GM18951 (cell line): ENCODE data around the gene PNLDC1.
"Not testable (repeated sequence)": the region's sequence is repeated elsewhere in the genome, so short reads cannot be mapped to it uniquely, and the experiment has no call there.

Experiments used
- POLR2A ChIP-seq: IDR thresholded peaks from 4 replicates; pipeline ENCODE4 v1.6.1; 2011; ENCODE audit warnings: mild to moderate bottlenecking; ENCODE audit not compliant: insufficient read length, insufficient read depth; ENCODE audit errors: extremely low read depth
- in situ Hi-C: fragments of 300-500 bp; cut with MboI; formaldehyde crosslinking; loops from one replicate; pipeline ENCODE4 v1.12.0; 2022; ENCODE audit warnings: low sequenced_read_pairs, mixed read lengths, inconsistent platforms; ENCODE audit not compliant: unreplicated experiment

PNLDC1 gene

DNA sequence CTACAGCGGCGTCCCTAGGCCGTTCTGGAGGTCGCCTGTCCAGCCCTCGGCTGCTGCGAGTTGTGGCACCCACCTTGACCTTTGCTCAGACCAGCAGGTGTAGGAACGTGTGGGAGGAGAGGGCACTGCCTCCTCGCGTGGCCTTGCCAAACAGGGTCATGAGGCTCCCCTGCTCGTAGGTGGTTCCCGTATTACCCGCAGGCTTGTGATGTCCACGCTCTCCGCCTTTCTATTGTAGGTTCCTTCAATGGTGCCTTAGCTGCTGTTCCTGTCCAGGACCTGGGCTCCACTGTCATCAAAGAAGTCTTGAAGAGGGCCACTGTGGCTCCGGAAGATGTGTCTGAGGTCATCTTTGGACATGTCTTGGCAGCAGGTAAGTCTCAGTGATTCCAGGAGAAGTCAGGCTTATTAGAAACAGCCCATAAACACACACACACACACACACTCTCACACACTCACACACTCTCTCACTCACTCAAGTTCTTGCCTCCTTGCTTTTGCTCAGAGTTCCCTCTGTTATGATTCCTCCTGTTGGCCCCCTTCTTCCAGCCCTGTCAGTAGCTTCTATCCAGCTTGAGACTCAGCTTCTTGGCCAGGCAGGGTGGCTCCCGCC, 37.3 kb upstream of the PNLDC1 start:
- TF ChIP-seq POLR2A, result no peak
- in situ Hi-C loops, result no loop called here

DNA sequence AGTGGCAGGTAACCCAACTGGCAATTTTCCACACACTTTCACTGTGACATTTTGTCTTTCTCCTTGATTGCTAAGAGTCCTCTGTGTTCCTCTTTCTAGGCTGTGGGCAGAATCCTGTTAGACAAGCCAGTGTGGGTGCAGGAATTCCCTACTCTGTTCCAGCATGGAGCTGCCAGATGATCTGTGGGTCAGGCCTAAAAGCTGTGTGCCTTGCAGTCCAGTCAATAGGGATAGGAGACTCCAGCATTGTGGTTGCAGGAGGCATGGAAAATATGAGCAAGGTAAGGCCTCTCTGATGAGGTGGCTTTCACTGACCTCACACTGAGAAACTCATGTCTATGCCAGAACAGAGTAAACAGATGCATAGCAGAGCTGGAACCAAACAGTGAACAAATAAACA, 33.2 kb upstream of the PNLDC1 start:
- in situ Hi-C loops, result no loop called here
- no peak for TF ChIP-seq POLR2A

DNA sequence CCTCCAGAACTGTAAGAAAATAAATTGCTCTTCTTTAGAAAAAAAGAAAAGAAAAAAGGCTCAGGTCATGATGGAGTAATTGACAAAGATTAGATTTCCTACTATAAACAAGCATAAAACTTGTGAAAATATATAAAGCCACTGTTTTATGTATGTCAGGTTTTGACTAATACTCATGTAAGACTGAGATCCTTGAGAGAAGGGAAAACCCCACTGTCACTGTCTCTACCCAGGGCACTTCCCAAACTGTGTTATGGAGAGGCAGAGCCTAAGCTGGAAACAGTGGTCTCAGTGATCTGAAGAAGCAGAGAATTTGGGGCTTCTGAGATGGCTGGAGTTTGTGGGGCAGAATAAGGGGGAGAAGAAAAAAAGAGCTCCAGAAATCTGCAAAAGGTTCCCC, 30.6 kb upstream of the PNLDC1 start:
- in situ Hi-C loops, result no loop called here

DNA sequence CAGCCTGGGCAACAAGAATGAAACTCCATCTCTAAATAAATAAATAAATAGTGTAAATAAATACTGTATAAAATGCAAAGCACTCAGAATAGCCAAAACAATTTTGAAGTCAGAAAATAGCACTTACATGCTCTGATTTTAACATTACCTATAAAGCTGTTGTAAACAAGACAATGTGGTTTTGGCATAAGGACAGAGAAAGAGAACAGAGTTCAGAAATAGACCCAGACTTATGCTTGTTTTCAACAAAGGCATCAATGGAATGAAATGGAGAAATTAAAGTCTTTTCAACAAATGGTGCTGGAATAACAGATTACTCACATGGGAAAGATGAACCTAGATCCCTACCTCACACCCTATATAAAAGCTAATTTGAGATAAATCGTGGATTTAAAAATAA, 27.9 kb upstream of the PNLDC1 start:
- TF ChIP-seq POLR2A, result no peak
- in situ Hi-C loops, result no loop called here

More for the DNA sequence above, 30.6 kb upstream of the PNLDC1 start:
- no peak for TF ChIP-seq POLR2A

DNA sequence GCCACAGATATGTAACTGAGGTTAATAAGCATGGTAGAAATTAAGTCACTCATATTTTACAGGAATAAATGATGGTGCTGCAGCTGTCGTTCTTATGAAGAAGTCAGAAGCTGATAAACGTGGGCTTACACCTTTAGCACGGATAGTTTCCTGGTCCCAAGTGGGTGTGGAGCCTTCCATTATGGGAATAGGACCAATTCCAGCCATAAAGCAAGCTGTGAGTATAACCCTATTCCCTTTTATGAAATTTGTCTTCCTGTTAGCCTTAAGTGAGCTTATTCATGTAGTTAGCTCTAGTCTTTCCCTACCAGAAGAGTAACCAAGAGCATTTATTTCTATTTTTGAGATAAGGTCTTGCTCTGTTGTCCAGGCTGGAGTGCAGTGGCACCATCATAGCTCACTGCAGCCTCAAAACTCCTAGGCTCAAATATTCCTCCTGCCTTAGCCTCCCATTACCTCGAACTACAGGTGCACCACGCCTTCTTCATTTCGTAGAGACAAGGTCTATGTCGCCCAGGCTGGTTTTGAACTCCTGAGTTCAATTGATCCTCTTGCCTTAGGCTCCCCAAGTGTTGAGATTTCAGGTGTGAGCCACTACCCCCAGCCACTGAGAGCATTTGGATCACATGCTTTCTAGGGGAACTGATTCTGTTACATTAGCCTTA, 22.7 kb upstream of the PNLDC1 start:
- in situ Hi-C loops, result no loop called here

DNA sequence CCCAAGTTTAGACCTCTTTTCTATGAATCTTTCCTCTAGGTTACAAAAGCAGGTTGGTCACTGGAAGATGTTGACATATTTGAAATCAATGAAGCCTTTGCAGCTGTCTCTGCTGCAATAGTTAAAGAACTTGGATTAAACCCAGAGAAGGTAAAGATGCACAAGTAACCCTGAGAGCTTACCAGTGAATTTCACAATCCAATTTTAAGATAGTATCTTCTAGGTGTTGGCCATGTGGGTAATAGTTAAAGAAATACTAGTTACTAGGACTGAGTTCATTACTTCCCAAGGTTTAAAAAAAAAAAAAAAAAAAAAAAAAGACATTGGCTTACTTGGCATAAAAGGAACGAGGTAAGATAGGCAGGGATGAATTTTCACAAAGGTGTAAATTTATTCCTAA, 21.9 kb upstream of the PNLDC1 start:
- no peak for TF ChIP-seq POLR2A
- in situ Hi-C loops, result no loop called here

More for the DNA sequence above, 22.7 kb upstream of the PNLDC1 start:
- TF ChIP-seq POLR2A, result peak; percentile 9

DNA sequence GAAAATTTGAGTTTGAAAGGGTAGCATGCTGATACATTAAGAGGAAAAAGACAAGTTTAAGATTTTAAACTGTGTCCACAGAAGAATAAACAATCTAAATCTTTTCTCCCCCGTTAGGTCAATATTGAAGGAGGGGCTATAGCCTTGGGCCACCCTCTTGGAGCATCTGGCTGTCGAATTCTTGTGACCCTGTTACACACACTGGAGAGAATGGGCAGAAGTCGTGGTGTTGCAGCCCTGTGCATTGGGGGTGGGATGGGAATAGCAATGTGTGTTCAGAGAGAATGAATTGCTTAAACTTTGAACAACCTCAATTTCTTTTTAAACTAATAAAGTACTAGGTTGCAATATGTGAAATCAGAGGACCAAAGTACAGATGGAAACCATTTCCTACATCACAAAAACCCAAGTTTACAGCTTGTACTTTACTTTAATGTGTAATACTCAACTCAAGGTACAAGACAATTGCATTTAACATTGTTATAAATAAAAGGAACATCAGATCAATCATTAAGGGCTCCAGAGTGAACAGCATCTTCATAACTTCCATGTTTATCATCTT, 21.5 kb upstream of the PNLDC1 start:
- no peak for TF ChIP-seq POLR2A
- in situ Hi-C loops, result no loop called here

DNA sequence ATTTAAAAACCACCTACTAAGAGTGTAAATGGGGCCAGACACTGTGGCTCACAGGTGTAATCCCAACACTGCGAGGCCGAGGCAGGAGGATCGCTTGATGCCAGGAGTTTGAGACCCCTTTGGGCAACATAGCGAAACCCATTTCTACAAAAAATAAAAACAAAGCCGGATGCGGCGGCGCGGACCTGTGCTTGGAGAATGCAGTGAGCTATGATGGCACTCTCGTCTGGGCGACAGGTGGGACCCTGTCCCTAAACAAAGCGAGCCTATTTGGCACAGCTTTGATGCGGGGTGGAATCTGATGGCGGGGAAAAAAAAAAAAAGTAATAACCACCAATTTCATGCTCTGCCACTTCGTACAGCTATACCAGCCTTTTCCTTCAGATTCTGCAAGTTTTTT, 11.8 kb upstream of the PNLDC1 start:
- TF ChIP-seq POLR2A, result no peak
- in situ Hi-C loops, result no loop called here

DNA sequence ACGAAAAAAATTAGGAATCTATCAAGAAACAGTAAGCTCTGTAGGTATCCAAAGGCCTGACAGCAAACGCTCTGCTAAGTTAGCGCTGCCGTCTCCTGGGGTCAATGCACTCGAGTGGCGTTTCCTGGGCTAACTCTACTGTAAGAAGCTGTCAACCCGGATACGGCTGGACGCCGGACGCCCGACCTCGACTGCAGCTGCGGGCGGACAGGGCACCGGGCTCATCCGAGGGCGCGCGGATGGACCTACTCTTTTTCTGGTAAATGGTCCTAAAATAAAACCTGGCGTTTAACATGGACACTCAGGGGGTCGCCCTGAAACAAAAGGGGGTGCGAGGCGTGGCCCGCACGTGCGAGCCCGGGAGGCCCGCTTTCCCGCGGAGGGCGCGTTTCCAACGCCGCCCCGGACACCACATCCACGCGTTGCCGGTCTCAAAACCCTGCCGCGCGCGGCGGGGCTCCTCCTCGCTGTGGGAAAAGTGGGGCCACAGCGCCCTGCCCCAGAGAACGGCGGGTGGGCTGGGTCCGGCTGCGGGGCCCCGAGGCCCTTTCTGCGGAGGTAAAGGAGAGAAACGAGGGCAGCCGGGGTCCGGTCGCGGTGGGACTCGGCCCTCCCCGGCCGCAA, 11.2 kb upstream of the PNLDC1 start:
- no peak for TF ChIP-seq POLR2A
- in situ Hi-C loops, result no loop called here

DNA sequence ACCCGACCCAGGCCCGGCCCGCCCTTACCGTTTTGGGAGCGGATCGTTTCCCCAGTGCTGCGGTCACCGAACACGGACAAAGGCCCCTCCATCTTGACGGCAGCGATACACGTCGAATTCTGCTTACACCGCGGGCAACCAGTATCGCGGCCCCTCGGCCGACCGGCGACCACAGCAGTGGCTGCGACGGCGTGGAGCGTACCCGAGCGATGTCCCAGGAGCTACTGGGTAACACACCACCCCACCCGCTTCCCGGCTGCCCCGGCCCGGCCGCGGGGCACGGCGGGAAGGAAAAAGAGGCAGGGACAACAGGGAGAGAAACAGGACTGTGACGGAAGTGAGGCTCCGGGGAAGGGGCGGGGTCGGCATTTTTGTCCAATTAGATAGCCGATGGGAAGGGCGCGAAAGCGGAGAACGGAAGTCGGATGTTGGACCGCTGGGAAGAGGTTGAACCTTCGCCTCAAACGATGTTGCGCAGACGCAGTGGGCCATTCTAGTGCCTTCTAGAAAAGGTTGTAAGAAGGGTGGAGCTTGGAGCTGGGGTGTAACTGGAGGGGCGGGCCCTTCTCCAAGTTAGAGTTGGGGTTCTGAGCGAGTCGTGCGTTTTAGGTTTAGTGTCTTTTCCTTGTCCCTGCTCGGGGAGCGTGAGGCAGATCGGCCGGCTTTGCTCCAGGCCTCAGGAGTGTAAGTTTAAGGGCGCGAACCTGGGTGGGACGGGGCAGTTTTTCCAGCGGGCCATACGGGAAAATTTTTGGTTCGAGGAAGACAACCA, 10.5 kb upstream of the PNLDC1 start, which contains the start of gene TCP1:
Gene TCP1, minus strand, starts transcription at position 226 of the 772 bp plus-strand sequence. Its CDS starts 134 bp downstream, at position 92.
- peak; percentile 94 for TF ChIP-seq POLR2A
- in situ Hi-C loops, result no loop called here

DNA sequence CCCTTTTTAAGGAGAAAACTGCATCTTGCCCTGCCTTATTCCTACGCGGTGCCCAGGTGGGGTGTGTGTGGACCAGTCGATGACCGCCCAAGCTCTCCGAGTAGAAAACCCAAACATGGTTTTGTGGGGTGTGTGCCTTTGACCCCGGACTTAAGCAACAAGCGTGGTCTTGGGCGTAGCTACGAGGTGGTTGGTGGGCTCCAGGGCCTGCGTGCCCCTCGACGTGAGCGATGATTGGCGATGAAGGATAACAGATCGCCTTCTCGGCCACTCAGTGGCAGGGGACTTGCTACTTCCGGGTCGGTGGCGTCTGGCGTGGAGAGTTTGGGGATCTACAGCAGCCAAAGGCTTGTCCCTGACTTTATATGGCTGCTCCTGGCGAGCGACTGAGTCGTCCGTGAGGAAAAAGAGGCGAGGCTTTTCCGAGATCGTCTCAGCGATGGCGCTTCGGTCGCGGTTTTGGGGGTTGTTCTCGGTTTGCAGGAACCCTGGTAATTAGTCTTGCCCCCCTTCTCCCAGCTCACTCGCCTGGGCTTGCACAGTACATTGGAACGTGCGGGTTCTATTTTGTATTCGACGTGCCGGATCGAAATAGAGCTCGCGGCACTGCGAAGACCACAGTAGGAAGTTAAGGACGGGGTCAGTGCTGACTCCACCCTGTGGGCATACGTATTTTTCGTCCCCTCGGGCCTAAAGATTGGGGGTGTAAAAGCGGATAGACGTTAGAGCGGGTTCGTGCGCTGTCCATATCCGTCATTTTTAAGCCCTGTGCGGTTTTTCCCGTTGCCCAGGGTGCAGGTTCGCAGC, 9.7 kb upstream of the PNLDC1 start, which contains the start of gene MRPL18:
Gene MRPL18, plus strand, starts transcription at position 319 of the 807 bp plus-strand sequence. Its CDS starts 121 bp downstream, at position 440.
- TF ChIP-seq POLR2A, result peak; percentile 77
- in situ Hi-C loops, result no loop called here

DNA sequence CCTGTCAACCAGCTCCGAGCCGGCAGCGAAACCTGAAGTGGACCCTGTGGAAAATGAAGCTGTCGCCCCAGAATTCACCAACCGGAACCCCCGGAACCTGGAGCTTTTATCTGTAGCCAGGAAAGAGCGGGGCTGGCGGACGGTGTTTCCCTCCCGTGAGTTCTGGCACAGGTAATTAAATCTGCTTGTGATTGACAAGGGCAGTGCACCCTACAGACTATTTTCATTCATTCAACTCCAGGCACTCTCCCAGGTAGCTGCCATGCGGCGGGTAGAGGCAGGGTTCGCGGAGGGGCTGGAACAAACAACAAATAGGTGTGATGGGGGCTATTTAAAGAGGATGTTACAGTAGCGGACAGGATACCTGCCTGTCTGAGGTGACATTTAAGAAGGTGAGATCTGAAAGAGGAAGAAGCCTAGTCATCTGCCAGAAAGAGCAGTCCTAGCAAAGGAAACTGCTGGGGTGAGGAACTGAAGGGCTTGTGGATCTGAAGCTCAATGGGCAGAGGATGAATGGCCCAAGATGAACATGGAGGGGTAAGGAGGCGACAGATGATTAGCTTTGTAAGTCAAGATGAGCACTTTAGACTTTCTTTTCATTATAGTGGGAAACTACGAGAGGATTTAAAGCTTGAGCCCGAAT, 9.0 kb upstream of the PNLDC1 start:
- in situ Hi-C loops, result no loop called here
- no peak for TF ChIP-seq POLR2A

DNA sequence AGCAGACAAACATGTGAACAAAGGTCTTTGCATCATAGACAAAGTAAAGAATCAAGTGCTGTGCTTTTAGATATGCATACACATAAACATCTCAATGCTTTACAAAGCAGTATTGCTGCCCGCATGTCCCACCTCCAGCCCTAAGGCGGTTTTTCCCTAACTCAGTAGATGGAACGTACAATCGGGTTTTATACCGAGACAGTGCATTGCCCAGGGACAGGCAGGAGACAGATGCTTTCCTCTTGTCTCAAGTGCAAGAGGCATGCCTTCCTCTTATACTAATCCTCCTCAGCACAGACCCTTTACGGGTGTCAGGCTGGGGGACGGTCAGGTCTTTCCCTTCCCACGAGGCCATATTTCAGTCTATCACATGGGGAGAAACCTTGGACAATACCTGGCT, 5.1 kb upstream of the PNLDC1 start:
- in situ Hi-C loops, result not testable (repeated sequence)
